Panc1 (cell line): ENCODE results near the gene BBS9. TPM values are rescaled to one million over a fixed set of nuclear protein-coding genes. Genes with fewer than 3 reads are reported as not detected.

Source experiments
- ATAC-seq: fragments of 200-7000 bp; cut with Tn5 transposase; 2 replicates; pipeline ENCODE4 v1.9.1; 2020; ENCODE audit warnings: mild to moderate bottlenecking, moderate library complexity
- BruUV-seq: library from RNA; stranded (reverse); fragments of 400-500 nt; replicated peaks from 2 replicates; lab custom pipeline; 2021; lab: Mats Ljungman, UMichigan
- CTCF ChIA-PET: fragments of 300-600 bp; sonication (Branson Sonifier 250); formaldehyde crosslinking; loops from one replicate; lab custom pipeline; 2022; ENCODE audit warnings: antibody characterized with exemption; lab: Charles Lee
- POLR2A ChIA-PET: fragments of 300-600 bp; sonication (Branson Sonifier 250); formaldehyde crosslinking; loops from one replicate; lab custom pipeline; 2022; ENCODE audit warnings: antibody characterized with exemption; lab: Charles Lee
- DNase-seq: peaks from one replicate; pipeline ENCODE4 v3.0.0-alpha.2; 2010; ENCODE audit warnings: low read depth, low spot score
- H3K27ac ChIP-seq: 2 replicates; pipeline ENCODE4 v1.5.1; 2011; ENCODE audit warnings: mild to moderate bottlenecking, low read length, inconsistent platforms
- H3K27me3 ChIP-seq: fragments of 200-500 bp; sonication (Bioruptor generic); 2 replicates; pipeline ENCODE4 v1.6.0; 2014; ENCODE audit warnings: low read length, inconsistent platforms; ENCODE audit not compliant: control insufficient read depth, insufficient read depth
- H3K36me3 ChIP-seq: fragments of 200-500 bp; sonication (Bioruptor generic); 2 replicates; pipeline ENCODE4 v1.5.1; 2014; ENCODE audit warnings: inconsistent platforms, mild to moderate bottlenecking, low read length, moderate library complexity; ENCODE audit not compliant: control insufficient read depth, insufficient read depth
- H3K4me1 ChIP-seq: 2 replicates; pipeline ENCODE4 v1.5.1; 2011; ENCODE audit warnings: inconsistent platforms, mild to moderate bottlenecking, low read length, moderate library complexity; ENCODE audit not compliant: control insufficient read depth, insufficient read depth
- H3K4me3 ChIP-seq, 2 experiments: 2 replicates each; pipeline ENCODE4 v1.5.1; 2011 to 2012; ENCODE audit warnings: low read depth in 2 of 2, low read length in 2 of 2, mild to moderate bottlenecking in 2 of 2, inconsistent platforms in 1 of 2, moderate library complexity in 1 of 2
- H3K9me3 ChIP-seq: fragments of 200-500 bp; sonication (Bioruptor generic); 2 replicates; pipeline ENCODE4 v1.5.1; 2014; ENCODE audit warnings: low read depth, mild to moderate bottlenecking, inconsistent platforms, low read length, moderate library complexity; ENCODE audit not compliant: control insufficient read depth, insufficient read depth
- CTCF ChIP-seq: fragments of 450-650 bp; IDR thresholded peaks from 2 replicates; pipeline ENCODE4 v1.5.1; 2017; ENCODE audit warnings: mild to moderate bottlenecking
- POLR2AphosphoS5 ChIP-seq: IDR thresholded peaks from 2 replicates; pipeline ENCODE4 v1.6.1; 2012; ENCODE audit warnings: mild to moderate bottlenecking, low read depth, low read length, moderate library complexity
- SIN3A ChIP-seq: IDR thresholded peaks from 2 replicates; pipeline ENCODE4 v1.6.1; 2012; ENCODE audit warnings: low read depth, mild to moderate bottlenecking, low read length, moderate library complexity, borderline replicate concordance; ENCODE audit not compliant: insufficient read depth
- TCF7L2 ChIP-seq: IDR thresholded peaks from 2 replicates; pipeline ENCODE4 v1.6.1; 2011; ENCODE audit warnings: mild to moderate bottlenecking, low read depth, low read length, inconsistent platforms
- in situ Hi-C: cut with HindIII; loops from 2 replicates; pipeline ENCODE4 v1.10.0; 2016; ENCODE audit warnings: low sequenced_read_pairs, low pct_unique_long_range_greater_than_20kb
- intact Hi-C: fragments of 100-400 bp; cut with micrococcal nuclease; formaldehyde crosslinking; loops from one replicate; pipeline ENCODE4 v1.10.0; 2022; ENCODE audit not compliant: unreplicated experiment
- total RNA-seq: library from RNA; stranded (reverse); gene quantifications from one replicate; pipeline ENCODE4 v1.2.1, GENCODE V29; 2021; ENCODE audit not compliant: unreplicated experiment
- TF ChIP-seq, protein P1 (sequence below), 2 experiments: IDR thresholded peaks; 2 replicates each; pipeline ENCODE4 v1.6.1; 2011 to 2012; ENCODE audit warnings: low read depth in 2 of 2, control low read depth in 1 of 2, low read length in 1 of 2, mild to moderate bottlenecking in 1 of 2, moderate library complexity in 1 of 2; ENCODE audit not compliant: insufficient read depth in 1 of 2

BBS9 gene
- total RNA-seq, 1 experiment from 2014 or later: 6.9 TPM

GRCh38 chr7:33640741-33641140 is 511.4 kb downstream of the BBS9 start:
- no peak overlapping the region for H3K27ac ChIP-seq
- TF ChIP-seq SIN3A (no peak), CTCF (no peak), TCF7L2 (no peak), POLR2AphosphoS5 (no peak)
- TF ChIP-seq, protein P1, sequence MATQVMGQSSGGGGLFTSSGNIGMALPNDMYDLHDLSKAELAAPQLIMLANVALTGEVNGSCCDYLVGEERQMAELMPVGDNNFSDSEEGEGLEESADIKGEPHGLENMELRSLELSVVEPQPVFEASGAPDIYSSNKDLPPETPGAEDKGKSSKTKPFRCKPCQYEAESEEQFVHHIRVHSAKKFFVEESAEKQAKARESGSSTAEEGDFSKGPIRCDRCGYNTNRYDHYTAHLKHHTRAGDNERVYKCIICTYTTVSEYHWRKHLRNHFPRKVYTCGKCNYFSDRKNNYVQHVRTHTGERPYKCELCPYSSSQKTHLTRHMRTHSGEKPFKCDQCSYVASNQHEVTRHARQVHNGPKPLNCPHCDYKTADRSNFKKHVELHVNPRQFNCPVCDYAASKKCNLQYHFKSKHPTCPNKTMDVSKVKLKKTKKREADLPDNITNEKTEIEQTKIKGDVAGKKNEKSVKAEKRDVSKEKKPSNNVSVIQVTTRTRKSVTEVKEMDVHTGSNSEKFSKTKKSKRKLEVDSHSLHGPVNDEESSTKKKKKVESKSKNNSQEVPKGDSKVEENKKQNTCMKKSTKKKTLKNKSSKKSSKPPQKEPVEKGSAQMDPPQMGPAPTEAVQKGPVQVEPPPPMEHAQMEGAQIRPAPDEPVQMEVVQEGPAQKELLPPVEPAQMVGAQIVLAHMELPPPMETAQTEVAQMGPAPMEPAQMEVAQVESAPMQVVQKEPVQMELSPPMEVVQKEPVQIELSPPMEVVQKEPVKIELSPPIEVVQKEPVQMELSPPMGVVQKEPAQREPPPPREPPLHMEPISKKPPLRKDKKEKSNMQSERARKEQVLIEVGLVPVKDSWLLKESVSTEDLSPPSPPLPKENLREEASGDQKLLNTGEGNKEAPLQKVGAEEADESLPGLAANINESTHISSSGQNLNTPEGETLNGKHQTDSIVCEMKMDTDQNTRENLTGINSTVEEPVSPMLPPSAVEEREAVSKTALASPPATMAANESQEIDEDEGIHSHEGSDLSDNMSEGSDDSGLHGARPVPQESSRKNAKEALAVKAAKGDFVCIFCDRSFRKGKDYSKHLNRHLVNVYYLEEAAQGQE (IDR thresholded peaks at IDR 0.05; ENCODE audit: insufficient read depth in 1 of 2, low read depth in 2 of 2, low read length in 1 of 2): no peak
- CTCF ChIA-PET: no interaction called here
- peaks cover 2% of the 10 kb centered on the region; the same call in 1 of the 2 replicates for H3K27me3 ChIP-seq
- no peaks in the 10 kb centered on the region for H3K4me1 ChIP-seq
- H3K9me3 ChIP-seq: no peaks in the 10 kb centered on the region
- DNase-seq (no peak), ATAC-seq (no peak)
- H3K36me3 ChIP-seq: no peaks in the 10 kb centered on the region
- BruUV-seq: no TSS peak
- intact Hi-C loops: no loop called here
- POLR2A ChIA-PET: no interaction called here
- H3K4me3 ChIP-seq: no peak overlapping the region
- in situ Hi-C loops: no loop called here

GRCh38 chr7:33642312-33642711 is 512.9 kb downstream of the BBS9 start:
- CTCF ChIA-PET: no interaction called here
- POLR2A ChIA-PET: no interaction called here
- H3K4me1 ChIP-seq: no peaks in the 10 kb centered on the region
- no TSS peak for BruUV-seq
- H3K36me3 ChIP-seq: no peaks in the 10 kb centered on the region
- peaks cover 5% of the 10 kb centered on the region; the same call in 1 of the 2 replicates for H3K27me3 ChIP-seq
- no peaks in the 10 kb centered on the region for H3K9me3 ChIP-seq
- in situ Hi-C loops: no loop called here
- ATAC-seq: no peak
- no peak overlapping the region for H3K27ac ChIP-seq
- no peak overlapping the region for H3K4me3 ChIP-seq
- intact Hi-C loops: no loop called here
- TF ChIP-seq SIN3A (no peak), TCF7L2 (no peak)
- DNase-seq: no peak

GRCh38 chr7:33643530-33643929 is 514.2 kb downstream of the BBS9 start:
- ATAC-seq: no peak
- BruUV-seq: no TSS peak
- no peaks in the 10 kb centered on the region for H3K9me3 ChIP-seq
- H3K4me3 ChIP-seq: no peak overlapping the region
- no peak for TF ChIP-seq POLR2AphosphoS5
- TF ChIP-seq SIN3A: no peak
- no peak for TF ChIP-seq TCF7L2
- no peak for TF ChIP-seq CTCF
- TF ChIP-seq, protein P1 (IDR thresholded peaks at IDR 0.05; ENCODE audit: insufficient read depth in 1 of 2, low read depth in 2 of 2, low read length in 1 of 2): no peak
- DNase-seq: no peak
- H3K27ac ChIP-seq: no peak overlapping the region
- in situ Hi-C loops (no loop called here), intact Hi-C loops (no loop called here)
- no peaks in the 10 kb centered on the region for H3K36me3 ChIP-seq
- ChIA-PET POLR2A (no interaction called here), CTCF (no interaction called here)
- peaks cover 5% of the 10 kb centered on the region; the same call in 1 of the 2 replicates for H3K27me3 ChIP-seq
- H3K4me1 ChIP-seq: no peaks in the 10 kb centered on the region
